KMS-11 (cell line): ENCODE results near the gene HOXA3.

Source experiments
- H2AFZ ChIP-seq: fragments of 200-600 bp; sonication (generic); 2 replicates; pipeline ENCODE4 v1.6.1; 2016; ENCODE audit warnings: antibody characterized with exemption, mixed run types, low read depth
- H3K27ac ChIP-seq: fragments of 200-600 bp; sonication (generic); 2 replicates; pipeline ENCODE4 v1.6.1; 2016; ENCODE audit warnings: mild to moderate bottlenecking, mixed run types
- H3K27me3 ChIP-seq: fragments of 200-600 bp; sonication (generic); 2 replicates; pipeline ENCODE4 v1.6.1; 2017; ENCODE audit warnings: mild to moderate bottlenecking, low read depth, mixed run types, moderate library complexity; ENCODE audit not compliant: insufficient read depth
- H3K36me3 ChIP-seq: fragments of 200-600 bp; sonication (generic); 2 replicates; pipeline ENCODE4 v1.6.1; 2017; ENCODE audit warnings: mild to moderate bottlenecking, mixed run types; ENCODE audit not compliant: insufficient read depth
- H3K4me1 ChIP-seq: fragments of 200-600 bp; sonication (generic); 2 replicates; pipeline ENCODE4 v1.6.1; 2016; ENCODE audit warnings: mild to moderate bottlenecking, low read depth, mixed run types; ENCODE audit not compliant: poor library complexity, severe bottlenecking
- H3K4me2 ChIP-seq: fragments of 200-600 bp; sonication (generic); 2 replicates; pipeline ENCODE4 v1.7.0; 2016; ENCODE audit warnings: mild to moderate bottlenecking, mixed run types
- H3K4me3 ChIP-seq: fragments of 200-600 bp; sonication (generic); IDR thresholded peaks from 2 replicates; pipeline ENCODE4 v1.6.1; 2017; ENCODE audit warnings: low read depth, low read length, mixed read lengths; ENCODE audit not compliant: insufficient read depth
- H3K79me2 ChIP-seq: fragments of 200-600 bp; sonication (generic); 2 replicates; pipeline ENCODE4 v1.6.1; 2016; ENCODE audit warnings: low read depth, mixed run types; ENCODE audit not compliant: insufficient read depth
- H3K9ac ChIP-seq: fragments of 200-600 bp; sonication (generic); 2 replicates; pipeline ENCODE4 v1.6.1; 2016; ENCODE audit warnings: mild to moderate bottlenecking, mixed run types
- H4K20me1 ChIP-seq: fragments of 200-600 bp; sonication (generic); 2 replicates; pipeline ENCODE4 v1.6.1; 2016; ENCODE audit warnings: mild to moderate bottlenecking, mixed run types; ENCODE audit not compliant: insufficient read depth
- TF ChIP-seq, protein P1 (sequence below): fragments of 200-600 bp; sonication (generic); conservative IDR thresholded peaks from 2 replicates; pipeline ENCODE4 v1.6.1; 2017; ENCODE audit warnings: low read depth, mild to moderate bottlenecking, antibody characterized with exemption, low read length, moderate library complexity, mixed read lengths

Gene HOXA3

DNA sequence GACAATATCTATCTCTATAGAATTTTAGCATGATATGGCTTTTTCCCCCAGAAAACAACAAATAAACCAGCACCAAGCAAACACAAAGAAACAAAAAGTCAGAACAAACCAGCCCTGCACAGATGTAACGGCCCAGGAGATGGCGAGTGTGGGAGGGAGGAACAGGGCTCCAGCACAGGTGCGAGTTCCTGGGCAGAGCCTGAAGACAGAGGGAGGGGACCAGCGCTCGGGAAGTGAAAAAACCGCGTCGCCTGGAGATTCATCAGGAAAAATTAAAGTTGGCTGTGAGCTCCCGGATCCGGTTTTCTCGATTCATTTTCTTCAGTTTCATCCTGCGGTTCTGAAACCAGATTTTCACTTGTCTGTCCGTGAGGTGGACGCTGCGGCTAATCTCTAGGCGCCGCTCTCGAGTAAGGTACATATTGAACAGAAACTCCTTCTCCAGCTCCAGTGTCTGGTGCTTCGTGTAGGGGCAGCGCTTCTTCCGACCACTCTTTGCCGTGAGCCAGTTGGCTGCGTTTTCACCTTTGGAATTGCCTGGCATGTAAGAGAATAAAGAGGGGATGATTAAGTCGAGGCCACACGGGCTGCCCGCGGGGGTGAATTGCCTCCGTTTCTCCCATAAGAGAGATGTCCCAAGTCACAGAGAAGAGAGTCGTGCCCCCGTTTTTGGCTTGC, 19.4 kb upstream of the HOXA3 start:
- Histone ChIP-seq H3K36me3 (no peaks in the 10 kb centered on the region), H2AFZ (peak overlapping the region; percentile 81; the same call in 1 of the 2 replicates), H3K9ac (no peak overlapping the region), H3K4me1 (peaks cover 17% of the 10 kb centered on the region), H3K4me2 (peak overlapping the region; percentile 70), H3K27ac (no peak overlapping the region), H3K27me3 (peaks cover 15% of the 10 kb centered on the region; the same call in 1 of the 2 replicates), H4K20me1 (no peaks in the 10 kb centered on the region), H3K4me3 (no peak overlapping the region), H3K79me2 (no peaks in the 10 kb centered on the region)
- TF ChIP-seq, protein P1, sequence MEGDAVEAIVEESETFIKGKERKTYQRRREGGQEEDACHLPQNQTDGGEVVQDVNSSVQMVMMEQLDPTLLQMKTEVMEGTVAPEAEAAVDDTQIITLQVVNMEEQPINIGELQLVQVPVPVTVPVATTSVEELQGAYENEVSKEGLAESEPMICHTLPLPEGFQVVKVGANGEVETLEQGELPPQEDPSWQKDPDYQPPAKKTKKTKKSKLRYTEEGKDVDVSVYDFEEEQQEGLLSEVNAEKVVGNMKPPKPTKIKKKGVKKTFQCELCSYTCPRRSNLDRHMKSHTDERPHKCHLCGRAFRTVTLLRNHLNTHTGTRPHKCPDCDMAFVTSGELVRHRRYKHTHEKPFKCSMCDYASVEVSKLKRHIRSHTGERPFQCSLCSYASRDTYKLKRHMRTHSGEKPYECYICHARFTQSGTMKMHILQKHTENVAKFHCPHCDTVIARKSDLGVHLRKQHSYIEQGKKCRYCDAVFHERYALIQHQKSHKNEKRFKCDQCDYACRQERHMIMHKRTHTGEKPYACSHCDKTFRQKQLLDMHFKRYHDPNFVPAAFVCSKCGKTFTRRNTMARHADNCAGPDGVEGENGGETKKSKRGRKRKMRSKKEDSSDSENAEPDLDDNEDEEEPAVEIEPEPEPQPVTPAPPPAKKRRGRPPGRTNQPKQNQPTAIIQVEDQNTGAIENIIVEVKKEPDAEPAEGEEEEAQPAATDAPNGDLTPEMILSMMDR = no peak

DNA sequence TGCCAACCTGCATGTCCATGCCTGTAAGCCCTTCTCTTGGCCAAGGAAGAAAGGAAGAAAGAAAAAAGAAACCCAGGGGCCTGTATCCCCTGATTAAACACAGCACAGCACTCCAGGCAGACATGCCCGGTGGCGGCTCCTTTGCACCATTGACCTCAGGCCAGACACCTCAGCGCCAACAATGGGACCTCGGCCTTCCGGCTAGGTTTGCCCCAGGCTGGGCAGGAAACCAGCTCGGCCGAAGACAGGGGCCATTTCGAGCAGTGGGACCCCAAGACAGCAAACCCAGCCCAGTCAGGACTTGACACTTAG, 18.9 kb upstream of the HOXA3 start:
- Histone ChIP-seq H2AFZ (0 out of 2 replicates have a peak overlapping the region, but pooled peaks have one; percentile 81), H3K27me3 (peaks cover 15% of the 10 kb centered on the region; the same call in 1 of the 2 replicates), H3K9ac (no peak overlapping the region), H3K79me2 (no peaks in the 10 kb centered on the region), H3K27ac (no peak overlapping the region), H3K4me3 (no peak overlapping the region), H3K4me2 (peak overlapping the region; percentile 70; the same call in 1 of the 2 replicates), H3K36me3 (no peaks in the 10 kb centered on the region), H3K4me1 (peaks cover 17% of the 10 kb centered on the region), H4K20me1 (no peaks in the 10 kb centered on the region)
- TF ChIP-seq, protein P1 = no peak

DNA sequence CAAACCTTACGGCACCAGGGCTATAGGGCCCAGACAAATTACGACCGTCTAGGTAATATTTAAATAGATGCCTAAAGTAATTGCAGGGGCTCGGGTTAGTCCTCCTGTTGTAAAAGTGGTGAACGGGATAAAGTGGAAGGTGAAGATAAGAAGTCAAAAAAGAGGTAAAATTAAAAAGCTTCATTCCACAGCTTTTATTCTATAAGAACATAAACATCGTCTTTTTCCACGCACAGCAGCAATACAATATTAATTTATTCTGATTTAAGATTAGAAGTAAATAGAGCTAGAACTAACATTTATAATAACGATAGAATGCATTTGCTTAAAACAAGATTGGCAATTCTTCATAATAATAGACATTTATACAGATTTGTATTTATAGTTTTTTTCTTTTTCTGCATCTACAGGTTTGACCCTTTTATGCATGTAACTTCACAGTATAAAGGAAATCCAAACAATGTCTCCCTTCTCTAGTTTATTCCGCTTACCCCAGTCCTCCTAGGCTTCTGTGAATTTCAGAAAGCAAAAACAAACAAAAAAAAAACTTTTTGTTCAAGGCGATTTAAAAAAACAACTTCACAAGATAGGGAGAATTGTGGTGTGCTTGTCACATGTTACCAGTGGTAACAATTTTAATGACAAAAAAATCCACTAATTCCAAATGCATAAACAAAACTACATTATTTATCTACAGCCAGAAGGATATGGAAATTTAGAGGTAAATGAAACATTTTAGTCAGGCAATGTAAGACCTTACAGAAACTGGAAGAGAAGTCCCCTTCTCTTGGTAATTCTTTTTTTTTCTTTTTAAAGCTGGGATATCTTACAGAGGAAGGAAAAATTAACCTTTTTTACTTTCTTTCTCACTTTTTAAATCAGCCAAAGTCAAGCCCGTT, 18.3 kb upstream of the HOXA3 start:
- Histone ChIP-seq H3K4me3 (no peak overlapping the region), H3K9ac (no peak overlapping the region), H3K4me1 (peaks cover 17% of the 10 kb centered on the region), H2AFZ (no peak overlapping the region), H3K36me3 (no peaks in the 10 kb centered on the region), H3K79me2 (no peaks in the 10 kb centered on the region), H4K20me1 (no peaks in the 10 kb centered on the region), H3K4me2 (no peak overlapping the region; the same call in 1 of the 2 replicates), H3K27ac (no peak overlapping the region), H3K27me3 (peaks cover 15% of the 10 kb centered on the region; the same call in 1 of the 2 replicates)
- TF ChIP-seq, protein P1 = no peak

DNA sequence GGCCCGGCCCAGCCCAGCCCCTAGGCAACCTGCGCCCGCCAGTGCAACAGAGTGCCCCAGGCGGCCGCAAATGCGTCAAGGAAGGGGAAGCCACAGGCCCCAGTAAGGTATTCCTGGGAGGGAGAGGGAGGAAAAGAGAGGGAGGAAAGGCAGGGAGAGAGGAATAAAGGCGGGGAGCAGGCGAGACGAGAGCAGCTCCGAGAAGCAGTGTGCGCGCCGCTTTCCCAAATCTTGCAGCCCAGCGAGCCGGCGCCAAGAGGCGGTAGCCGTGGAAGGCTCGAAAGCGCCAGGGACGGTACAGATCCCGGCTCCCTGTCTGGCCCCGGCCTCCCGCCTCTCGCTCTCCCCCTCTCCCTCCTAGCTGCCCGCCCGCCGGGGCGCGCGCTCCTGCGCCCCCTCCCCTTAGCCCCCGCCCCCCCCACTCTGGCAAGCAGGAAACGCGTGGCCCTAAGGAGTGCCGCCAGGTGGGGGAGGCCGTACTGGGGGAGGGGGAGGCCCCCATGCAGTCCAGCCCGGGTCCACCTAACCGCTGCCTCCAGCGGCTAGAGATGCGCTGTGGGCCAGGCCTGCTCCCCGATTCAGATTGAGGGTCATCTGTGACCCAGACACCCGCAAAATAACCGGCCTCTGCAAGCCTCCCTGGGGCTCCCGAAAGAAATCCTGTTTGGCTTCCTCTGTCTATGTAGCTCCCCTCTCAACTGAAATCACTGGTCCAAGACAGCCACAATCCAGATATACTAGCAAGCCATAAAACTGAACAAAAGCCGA, 17.5 kb upstream of the HOXA3 start:
- H4K20me1 ChIP-seq = no peaks in the 10 kb centered on the region
- no peak overlapping the region for H2AFZ ChIP-seq
- H3K27me3 ChIP-seq = peaks cover 15% of the 10 kb centered on the region; the same call in 1 of the 2 replicates
- H3K4me1 ChIP-seq = peaks cover 17% of the 10 kb centered on the region
- H3K4me3 ChIP-seq = no peak overlapping the region
- TF ChIP-seq, protein P1 = no peak
- H3K27ac ChIP-seq = no peak overlapping the region
- no peaks in the 10 kb centered on the region for H3K79me2 ChIP-seq
- no peaks in the 10 kb centered on the region for H3K36me3 ChIP-seq
- no peak overlapping the region for H3K4me2 ChIP-seq
- no peak overlapping the region for H3K9ac ChIP-seq
